ENCODE data around the gene ZMAT5.

ZMAT5 gene

GRCh38 chr22:29751669-29752068, 15.1 kb downstream of the ZMAT5 start:
- DNase-seq: no peak

GRCh38 chr22:29750559-29751538, 16.0 kb downstream of the ZMAT5 start:
- DNase-seq: no peak

- no peak for DNase-seq
These were observed 16.8 kb downstream of the ZMAT5 start for GRCh38 chr22:29750029-29750428.

- no peak for DNase-seq
These were observed 18.4 kb downstream of the ZMAT5 start for GRCh38 chr22:29748248-29748893.

- DNase-seq: no peak
These were observed 19.0 kb downstream of the ZMAT5 start for GRCh38 chr22:29747832-29748231.

GRCh38 chr22:29744902-29745301, 21.9 kb downstream of the ZMAT5 start:
- no peak for DNase-seq

GRCh38 chr22:29742326-29742725, 24.5 kb downstream of the ZMAT5 start:
- DNase-seq: no peak

GRCh38 chr22:29741926-29742325, 24.9 kb downstream of the ZMAT5 start:
- no peak for DNase-seq

GRCh38 chr22:29740216-29740615, 26.6 kb downstream of the ZMAT5 start:
- no peak for DNase-seq

- no peak for DNase-seq
These were observed 27.4 kb downstream of the ZMAT5 start for GRCh38 chr22:29739346-29739875.

- no peak for DNase-seq
These were observed 28.5 kb downstream of the ZMAT5 start for GRCh38 chr22:29738118-29738815.

- no peak for DNase-seq
These were observed 29.3 kb downstream of the ZMAT5 start for GRCh38 chr22:29737251-29738117.

GRCh38 chr22:29735416-29735815, 31.4 kb downstream of the ZMAT5 start:
- no peak for DNase-seq

- no peak for DNase-seq
These were observed 32.0 kb downstream of the ZMAT5 start for GRCh38 chr22:29734838-29735237.

- no peak for DNase-seq
These were observed 32.4 kb downstream of the ZMAT5 start for GRCh38 chr22:29734406-29734805.

- DNase-seq: no peak
These were observed 33.2 kb downstream of the ZMAT5 start for GRCh38 chr22:29733362-29734201.

- no peak for DNase-seq
These were observed 33.9 kb downstream of the ZMAT5 start for GRCh38 chr22:29732883-29733282.

GRCh38 chr22:29731058-29731850, 35.6 kb downstream of the ZMAT5 start:
- no peak for DNase-seq

- DNase-seq: no peak
These were observed 37.6 kb downstream of the ZMAT5 start for GRCh38 chr22:29729161-29729560.

GRCh38 chr22:29727131-29727523, 39.7 kb downstream of the ZMAT5 start:
- no peak for DNase-seq

Data from stimulated activated naive CD4-positive, alpha-beta T cell treated with Interleukin-2 at 50 U/mL for 16 hours (primary cell).